ENCODE data around the gene EEF1G.

Gene EEF1G

DNA sequence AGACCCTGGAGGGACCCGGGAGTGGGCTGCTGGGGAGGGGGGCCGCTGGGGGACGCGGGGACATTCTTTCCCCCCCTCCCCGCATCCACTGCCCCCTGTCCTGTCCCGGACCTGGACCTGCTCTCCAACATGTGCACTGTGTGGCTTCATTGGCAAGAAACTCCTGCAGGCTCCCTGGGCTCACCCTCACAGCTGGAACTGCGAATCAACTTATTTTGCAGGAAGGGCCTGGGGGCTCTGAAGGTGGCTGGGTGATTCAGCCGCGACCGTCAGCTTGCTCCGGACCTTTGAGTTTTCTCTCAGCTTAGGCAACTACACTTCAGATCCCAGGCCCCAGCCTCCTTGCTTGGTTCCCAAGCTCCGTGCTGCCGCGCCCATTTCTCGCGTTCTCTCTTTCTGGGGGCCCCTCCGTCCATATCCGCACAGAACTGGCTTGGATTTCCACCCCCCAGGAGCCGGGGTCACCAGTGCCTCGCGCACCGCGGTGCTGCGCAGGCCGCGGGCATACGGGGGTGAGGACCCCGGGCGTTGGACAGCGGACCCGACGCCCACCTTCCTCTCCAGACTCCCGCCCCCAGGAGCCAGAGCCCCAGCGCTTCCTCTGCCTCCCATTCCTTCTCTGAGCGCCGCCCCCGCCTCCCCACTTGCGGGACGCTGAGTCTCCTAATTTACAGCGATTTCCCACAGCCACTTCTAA lies 26.6 kb downstream of the EEF1G start:
- in situ Hi-C loops (cut with HindIII; ENCODE audit: low sequenced_read_pairs) = no loop called here
- no peak for DNase-seq (ENCODE audit: low read depth)
- peak overlapping the region; percentile 98 for H3K4me3 ChIP-seq (ENCODE audit: low read depth, low read length)
- no peak for TF ChIP-seq CTCF (IDR thresholded peaks at IDR 0.05; ENCODE audit: low read depth, low read length, missing control alignments)

- no peak for TF ChIP-seq CTCF (IDR thresholded peaks at IDR 0.05; ENCODE audit: low read depth, low read length, missing control alignments)
- H3K4me3 ChIP-seq (ENCODE audit: low read depth, low read length) = peak within 1 kb of the TSS; percentile 98
- in situ Hi-C loops (cut with HindIII; ENCODE audit: low sequenced_read_pairs) = no loop called here
- no peak for DNase-seq (ENCODE audit: low read depth)
Observed at GRCh38 chr11:62546244-62546928, 27.3 kb downstream of the EEF1G start, which contains the start of gene AHNAK. Gene AHNAK (minus strand): TSS chr11:62546806. CDS start chr11:62536098, 10,708 bp downstream.

- peak overlapping the region; percentile 98 for H3K4me3 ChIP-seq (ENCODE audit: low read depth, low read length)
- DNase-seq (ENCODE audit: low read depth) = peak; percentile 87
- TF ChIP-seq CTCF (IDR thresholded peaks at IDR 0.05; ENCODE audit: low read depth, low read length, missing control alignments) = no peak
- in situ Hi-C loops (cut with HindIII; ENCODE audit: low sequenced_read_pairs) = no loop called here
Observed at GRCh38 chr11:62545437-62546243, 28.1 kb downstream of the EEF1G start.

DNA sequence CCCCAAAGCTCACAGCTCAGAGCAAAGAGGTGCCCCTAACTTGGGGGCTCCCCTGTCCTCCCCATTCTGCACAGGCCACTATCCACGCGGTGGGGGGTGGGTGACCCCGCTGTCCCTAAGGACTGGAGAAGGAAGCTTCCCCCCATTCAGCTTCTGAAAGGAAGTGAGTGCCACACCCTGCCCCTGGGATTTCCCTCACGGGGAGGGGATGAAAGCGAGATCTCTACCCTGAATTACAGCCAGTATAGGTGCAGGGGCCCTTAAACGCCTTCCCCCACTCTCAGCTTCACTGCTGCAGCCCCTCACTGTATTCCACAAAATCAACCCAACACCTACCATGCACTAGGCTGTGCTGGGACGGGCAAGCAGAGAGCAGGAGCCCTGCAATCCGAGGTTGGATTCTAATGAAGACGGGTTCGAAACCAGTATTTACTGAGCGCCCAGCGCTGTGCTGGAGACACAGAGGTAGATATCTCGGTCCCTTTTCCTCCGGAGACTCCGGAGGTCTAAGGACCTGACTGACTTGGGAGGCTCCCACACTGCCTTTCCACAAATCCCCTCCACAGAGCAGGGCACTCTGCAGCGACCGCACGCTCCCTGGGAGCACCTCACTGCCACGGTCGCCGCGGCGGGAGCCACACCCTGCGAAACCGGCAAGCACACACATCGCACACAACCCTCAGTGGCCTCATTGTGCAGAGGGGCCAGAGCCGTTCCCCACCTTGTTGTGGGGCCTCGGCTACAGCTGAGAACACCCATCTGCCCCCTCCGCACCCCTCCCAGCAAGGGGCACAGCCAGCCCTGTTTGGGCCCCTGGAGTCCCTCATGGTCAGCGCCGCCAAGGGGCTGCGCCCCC lies 28.9 kb downstream of the EEF1G start:
- H3K4me3 ChIP-seq (ENCODE audit: low read depth, low read length) = peak overlapping the region; percentile 98
- in situ Hi-C loops (cut with HindIII; ENCODE audit: low sequenced_read_pairs) = no loop called here
- no peak for DNase-seq (ENCODE audit: low read depth)
- TF ChIP-seq CTCF (IDR thresholded peaks at IDR 0.05; ENCODE audit: low read depth, low read length, missing control alignments) = no peak

- no peak for TF ChIP-seq CTCF (IDR thresholded peaks at IDR 0.05; ENCODE audit: low read depth, low read length, missing control alignments)
- peak overlapping the region; percentile 98 for H3K4me3 ChIP-seq (ENCODE audit: low read depth, low read length)
- in situ Hi-C loops (cut with HindIII; ENCODE audit: low sequenced_read_pairs) = no loop called here
- DNase-seq (ENCODE audit: low read depth) = no peak
Observed at GRCh38 chr11:62543680-62544444, 29.8 kb downstream of the EEF1G start.
